ENCODE measurements around the gene RIMS3.

Gene RIMS3

GRCh38 chr1:40691538-40692428 lies 26.3 kb upstream of the RIMS3 start, which contains the start of gene NFYC:
Gene NFYC, plus strand, starts transcription at chr1:40691704. Its CDS starts 47,140 bp downstream, at chr1:40738844.
- DNase-seq (ENCODE audit: low read depth in 2 of 3, low spot score in 1 of 3), result peak; percentile 94 to 96 (median 96)

GRCh38 chr1:40690771-40691537 lies 25.5 kb upstream of the RIMS3 start:
- no peak for DNase-seq (ENCODE audit: low read depth in 2 of 3, low spot score in 1 of 3)

GRCh38 chr1:40689737-40690136 lies 24.3 kb upstream of the RIMS3 start:
- DNase-seq (ENCODE audit: low read depth in 2 of 3, low spot score in 1 of 3), result no peak

GRCh38 chr1:40687661-40688060 lies 22.2 kb upstream of the RIMS3 start:
- no peak for DNase-seq (ENCODE audit: low read depth in 2 of 3, low spot score in 1 of 3)

- DNase-seq (ENCODE audit: low read depth in 2 of 3, low spot score in 1 of 3), result no peak
Measured at GRCh38 chr1:40687059-40687458, 21.6 kb upstream of the RIMS3 start.

- no peak for DNase-seq (ENCODE audit: low read depth in 2 of 3, low spot score in 1 of 3)
Measured at GRCh38 chr1:40684669-40685068, 19.2 kb upstream of the RIMS3 start.

GRCh38 chr1:40679165-40679953 lies 13.9 kb upstream of the RIMS3 start:
- DNase-seq (ENCODE audit: low read depth in 2 of 3, low spot score in 1 of 3), result no peak

- no peak for DNase-seq (ENCODE audit: low read depth in 2 of 3, low spot score in 1 of 3)
Measured at GRCh38 chr1:40676501-40676900, 11.0 kb upstream of the RIMS3 start.

- no peak for DNase-seq (ENCODE audit: low read depth in 2 of 3, low spot score in 1 of 3)
Measured at GRCh38 chr1:40673452-40673851, 8.0 kb upstream of the RIMS3 start.

- peak; percentile 73 to 90 (median 78) for DNase-seq (ENCODE audit: low read depth in 2 of 3, low spot score in 1 of 3)
Measured at GRCh38 chr1:40668769-40669525, 3.5 kb upstream of the RIMS3 start.

- DNase-seq (ENCODE audit: low read depth in 2 of 3, low spot score in 1 of 3), result no peak
Measured at GRCh38 chr1:40664791-40665190, 691 bp downstream of the RIMS3 start.

- no peak for DNase-seq (ENCODE audit: low read depth in 2 of 3, low spot score in 1 of 3)
Measured at GRCh38 chr1:40664167-40664537, 1.3 kb downstream of the RIMS3 start.

GRCh38 chr1:40663324-40664166 lies 1.9 kb downstream of the RIMS3 start:
- no peak for DNase-seq (ENCODE audit: low read depth in 2 of 3, low spot score in 1 of 3)

GRCh38 chr1:40662864-40663263 lies 2.6 kb downstream of the RIMS3 start:
- DNase-seq (ENCODE audit: low read depth in 2 of 3, low spot score in 1 of 3), result peak; percentile 9 to 32 (median 29)

GRCh38 chr1:40662151-40662550 lies 3.3 kb downstream of the RIMS3 start:
- no peak for DNase-seq (ENCODE audit: low read depth in 2 of 3, low spot score in 1 of 3)

GRCh38 chr1:40661678-40662077 lies 3.8 kb downstream of the RIMS3 start:
- no peak for DNase-seq (ENCODE audit: low read depth in 2 of 3, low spot score in 1 of 3)

- DNase-seq (ENCODE audit: low read depth in 2 of 3, low spot score in 1 of 3), result no peak
Measured at GRCh38 chr1:40659649-40659947, 5.9 kb downstream of the RIMS3 start.

- DNase-seq (ENCODE audit: low read depth in 2 of 3, low spot score in 1 of 3), result no peak
Measured at GRCh38 chr1:40658751-40659648, 6.5 kb downstream of the RIMS3 start.

- DNase-seq (ENCODE audit: low read depth in 2 of 3, low spot score in 1 of 3), result no peak
Measured at GRCh38 chr1:40657046-40657445, 8.4 kb downstream of the RIMS3 start.
